Measurements from ENCODE around the gene ANKLE1.
A peak's percentile ranks its signal among the peaks of the same experiment; 100 is the strongest.
"Not testable (repeated sequence)": the region's sequence is repeated elsewhere in the genome, so short reads cannot be mapped to it uniquely, and the experiment has no call there.

Gene ANKLE1

GRCh38 chr19:17246681-17247425 is 34.8 kb upstream of the ANKLE1 start:
- no peak for DNase-seq (ENCODE audit: low read depth in 2 of 3, low spot score in 2 of 3)

- DNase-seq (ENCODE audit: low read depth in 2 of 3, low spot score in 2 of 3): no peak
Observed at GRCh38 chr19:17248011-17248776, 33.5 kb upstream of the ANKLE1 start.

GRCh38 chr19:17249887-17250548 is 31.7 kb upstream of the ANKLE1 start:
- no peak for DNase-seq (ENCODE audit: low read depth in 2 of 3, low spot score in 2 of 3)

- no peak for DNase-seq (ENCODE audit: low read depth in 2 of 3, low spot score in 2 of 3)
Observed at GRCh38 chr19:17254636-17255035, 27.1 kb upstream of the ANKLE1 start.

- DNase-seq (ENCODE audit: low read depth in 2 of 3, low spot score in 2 of 3): no peak
Observed at GRCh38 chr19:17255150-17255621, 26.5 kb upstream of the ANKLE1 start.

GRCh38 chr19:17256130-17256529 is 25.6 kb upstream of the ANKLE1 start:
- DNase-seq (ENCODE audit: low read depth in 2 of 3, low spot score in 2 of 3): no peak

- DNase-seq (ENCODE audit: low read depth in 2 of 3, low spot score in 2 of 3): no peak
Observed at GRCh38 chr19:17259118-17259780, 22.5 kb upstream of the ANKLE1 start.

GRCh38 chr19:17259934-17260333 is 21.8 kb upstream of the ANKLE1 start:
- no peak for DNase-seq (ENCODE audit: low read depth in 2 of 3, low spot score in 2 of 3)

- DNase-seq (ENCODE audit: low read depth in 2 of 3, low spot score in 2 of 3): peak; percentile 67 to 90 (median 76)
Observed at GRCh38 chr19:17260842-17261325, 20.8 kb upstream of the ANKLE1 start.

GRCh38 chr19:17262557-17262956 is 19.1 kb upstream of the ANKLE1 start:
- no peak for DNase-seq (ENCODE audit: low read depth in 2 of 3, low spot score in 2 of 3)

- no peak for DNase-seq (ENCODE audit: low read depth in 2 of 3, low spot score in 2 of 3)
Observed at GRCh38 chr19:17263712-17264640, 17.7 kb upstream of the ANKLE1 start.

GRCh38 chr19:17264641-17264979 is 17.1 kb upstream of the ANKLE1 start, which contains the start of gene USHBP1:
Gene USHBP1, minus strand, starts transcription at chr19:17264745. Its CDS starts 446 bp downstream, at chr19:17264299.
- DNase-seq (ENCODE audit: low read depth in 2 of 3, low spot score in 2 of 3): no peak

- DNase-seq (ENCODE audit: low read depth in 2 of 3, low spot score in 2 of 3): no peak
Observed at GRCh38 chr19:17266026-17266425, 15.7 kb upstream of the ANKLE1 start.

GRCh38 chr19:17266589-17266974 is 15.1 kb upstream of the ANKLE1 start:
- no peak for DNase-seq (ENCODE audit: low read depth in 2 of 3, low spot score in 2 of 3)

- DNase-seq (ENCODE audit: low read depth in 2 of 3, low spot score in 2 of 3): peak; percentile 67 to 83 (median 78)
Observed at GRCh38 chr19:17266975-17267788, 14.5 kb upstream of the ANKLE1 start, which contains the start of gene BABAM1. Gene BABAM1, plus strand, starts transcription at chr19:17267443. Its CDS starts 1,364 bp downstream, at chr19:17268807.

- DNase-seq (ENCODE audit: low read depth in 2 of 3, low spot score in 2 of 3): no peak
Observed at GRCh38 chr19:17268754-17269153, 12.9 kb upstream of the ANKLE1 start.

- not testable (repeated sequence) for DNase-seq (ENCODE audit: low read depth in 2 of 3, low spot score in 2 of 3)
Observed at GRCh38 chr19:17274892-17275291, 6.8 kb upstream of the ANKLE1 start.

GRCh38 chr19:17275441-17276175 is 6.1 kb upstream of the ANKLE1 start:
- no peak for DNase-seq (ENCODE audit: low read depth in 2 of 3, low spot score in 2 of 3)

Data from activated CD8-positive, alpha-beta memory T cell treated with anti-CD3 and anti-CD28 coated beads for 48 hours (primary cell).